Activated naive CD8-positive, alpha-beta T cell treated with anti-CD3 and anti-CD28 coated beads for 36 hours (primary cell): ENCODE results near the gene RALGAPB. TPM values are rescaled to one million over a fixed set of nuclear protein-coding genes. Genes with fewer than 3 reads are reported as not detected.
"Not testable (repeated sequence)": the region's sequence is repeated elsewhere in the genome, so short reads cannot be mapped to it uniquely, and the experiment has no call there.

Experiments
- DNase-seq: peaks from one replicate; pipeline ENCODE4 v3.0.0; 2021
- H3K27ac Mint-ChIP-seq: one replicate; pipeline ENCODE4 v1.8.0; 2022; ENCODE audit warnings: mild to moderate bottlenecking, moderate library complexity, mixed read lengths
- H3K27me3 Mint-ChIP-seq: one replicate; pipeline ENCODE4 v1.8.0; 2022; ENCODE audit warnings: mild to moderate bottlenecking, mixed read lengths
- H3K36me3 Mint-ChIP-seq: one replicate; pipeline ENCODE4 v1.8.0; 2021; ENCODE audit warnings: mild to moderate bottlenecking, mixed read lengths
- H3K4me1 Mint-ChIP-seq: one replicate; pipeline ENCODE4 v1.8.0; 2021; ENCODE audit warnings: mixed read lengths
- H3K4me3 Mint-ChIP-seq: one replicate; pipeline ENCODE4 v1.8.0; 2022; ENCODE audit warnings: mild to moderate bottlenecking, moderate library complexity, mixed read lengths
- H3K9me3 Mint-ChIP-seq: one replicate; pipeline ENCODE4 v1.8.0; 2022; ENCODE audit warnings: mixed read lengths
- total RNA-seq, 2 experiments: library from RNA; stranded (reverse); gene quantifications; one replicate each; pipeline ENCODE4 v1.2.3, GENCODE V29; 2021

The RALGAPB gene
- total RNA-seq, 2 experiments from 2014 or later = 25.1 to 25.6 TPM

DNA sequence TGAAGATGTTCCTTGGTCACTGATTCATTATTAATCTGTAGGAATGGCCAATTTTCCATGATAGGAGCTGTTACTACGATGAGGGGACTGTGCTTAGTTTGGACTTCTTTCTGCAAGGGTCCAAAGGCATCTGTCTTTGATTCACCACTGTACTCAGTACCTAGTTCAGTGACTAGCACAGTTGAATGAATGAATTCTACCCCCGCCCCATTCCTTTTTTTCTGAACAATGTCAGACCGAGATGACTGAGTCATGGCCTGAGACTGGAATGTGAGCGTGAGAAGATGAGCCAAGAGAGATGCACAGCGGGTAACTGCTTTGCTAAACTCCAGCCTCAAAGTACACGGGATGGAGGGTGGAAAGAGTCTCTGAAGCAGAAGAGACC, 37.1 kb upstream of the RALGAPB start:
- H3K27me3 Mint-ChIP-seq = peaks cover 11% of the 10 kb centered on the region
- peak overlapping the region; percentile 97 for H3K27ac Mint-ChIP-seq
- H3K4me3 Mint-ChIP-seq = peak overlapping the region; percentile 96
- H3K4me1 Mint-ChIP-seq = peaks cover 29% of the 10 kb centered on the region
- peaks cover 47% of the 10 kb centered on the region for H3K36me3 Mint-ChIP-seq
- H3K9me3 Mint-ChIP-seq = no peaks in the 10 kb centered on the region
- no peak for DNase-seq

- DNase-seq = no peak
- no peak overlapping the region for H3K27ac Mint-ChIP-seq
- H3K27me3 Mint-ChIP-seq = peaks cover 16% of the 10 kb centered on the region
- H3K36me3 Mint-ChIP-seq = peaks cover 24% of the 10 kb centered on the region
- peaks cover 10% of the 10 kb centered on the region for H3K4me1 Mint-ChIP-seq
- H3K4me3 Mint-ChIP-seq = no peak overlapping the region
- H3K9me3 Mint-ChIP-seq = no peaks in the 10 kb centered on the region
These were observed 34.8 kb upstream of the RALGAPB start for GRCh38 chr20:38437796-38438195.

DNA sequence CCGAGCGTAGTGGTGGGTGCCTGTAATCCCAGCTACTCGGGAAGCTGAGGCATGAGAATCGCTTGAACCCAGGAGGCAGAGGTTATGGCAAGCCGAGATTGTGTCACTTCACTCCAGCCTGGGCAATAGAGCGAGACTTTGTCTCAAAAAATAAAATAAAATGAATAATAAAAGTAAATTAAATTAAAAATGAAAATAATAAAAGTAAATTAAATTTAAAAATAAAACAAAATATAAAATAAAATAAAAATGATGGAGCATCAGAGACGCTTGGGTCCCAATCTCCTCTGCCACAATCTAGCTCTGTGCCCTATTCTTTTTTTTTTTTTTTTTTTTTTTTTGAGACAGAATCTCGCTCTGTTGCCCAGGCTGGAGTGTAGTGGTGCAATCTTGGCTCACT, 31.5 kb upstream of the RALGAPB start:
- H3K27ac Mint-ChIP-seq, H3K4me3 Mint-ChIP-seq, H3K4me1 Mint-ChIP-seq, H3K36me3 Mint-ChIP-seq, DNase-seq, H3K9me3 Mint-ChIP-seq: not testable (repeated sequence)
- peaks cover 16% of the 10 kb centered on the region for H3K27me3 Mint-ChIP-seq

DNA sequence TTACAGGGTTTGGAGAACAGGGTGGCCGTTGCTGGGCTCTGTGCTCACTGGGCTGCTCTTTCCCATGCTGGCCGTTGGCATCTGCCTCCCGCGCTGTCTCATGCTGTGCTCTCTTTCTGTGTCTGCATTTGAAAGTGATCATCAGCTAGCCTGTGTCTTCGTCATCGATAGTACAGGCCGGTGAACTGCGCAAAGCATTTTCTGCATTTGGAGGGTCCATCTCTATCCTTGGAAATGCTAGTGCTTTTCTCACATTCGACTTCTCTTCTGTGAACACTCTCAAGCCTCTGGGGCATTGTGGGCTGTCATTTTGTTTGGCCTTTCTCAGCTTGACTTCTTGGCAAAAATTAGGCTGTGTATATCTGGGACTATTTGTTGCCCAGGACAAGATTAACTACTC, 30.7 kb upstream of the RALGAPB start:
- no peak overlapping the region for H3K4me3 Mint-ChIP-seq
- H3K9me3 Mint-ChIP-seq = no peaks in the 10 kb centered on the region
- peaks cover 16% of the 10 kb centered on the region for H3K27me3 Mint-ChIP-seq
- no peak overlapping the region for H3K27ac Mint-ChIP-seq
- no peaks in the 10 kb centered on the region for H3K36me3 Mint-ChIP-seq
- no peak for DNase-seq
- peaks cover 6% of the 10 kb centered on the region for H3K4me1 Mint-ChIP-seq

DNA sequence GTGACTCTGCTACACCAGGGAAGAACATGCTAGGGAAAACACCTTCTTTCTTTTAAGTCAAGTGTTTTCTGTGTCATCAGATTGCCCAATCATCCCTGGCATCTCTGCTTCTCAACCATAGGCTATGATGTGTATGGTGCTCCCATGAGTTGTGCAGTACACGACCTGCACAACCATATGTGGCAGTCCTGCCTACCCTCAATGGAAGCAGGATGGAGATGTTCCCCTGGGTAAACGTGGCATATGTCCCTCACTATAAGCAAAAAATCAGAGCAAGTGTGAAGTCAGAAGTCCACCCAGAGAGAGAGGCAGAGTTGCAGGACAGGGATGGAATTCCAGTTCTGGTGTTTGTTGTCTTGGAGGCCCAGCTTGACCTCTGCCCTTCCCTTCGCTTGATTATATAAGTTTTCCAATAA, 27.3 kb upstream of the RALGAPB start:
- H3K4me3 Mint-ChIP-seq = no peak overlapping the region
- peak overlapping the region; percentile 75 for H3K27ac Mint-ChIP-seq
- no peaks in the 10 kb centered on the region for H3K9me3 Mint-ChIP-seq
- no peak for DNase-seq
- peaks cover 34% of the 10 kb centered on the region for H3K4me1 Mint-ChIP-seq
- peaks cover 22% of the 10 kb centered on the region for H3K36me3 Mint-ChIP-seq
- H3K27me3 Mint-ChIP-seq = peaks cover 6% of the 10 kb centered on the region

DNA sequence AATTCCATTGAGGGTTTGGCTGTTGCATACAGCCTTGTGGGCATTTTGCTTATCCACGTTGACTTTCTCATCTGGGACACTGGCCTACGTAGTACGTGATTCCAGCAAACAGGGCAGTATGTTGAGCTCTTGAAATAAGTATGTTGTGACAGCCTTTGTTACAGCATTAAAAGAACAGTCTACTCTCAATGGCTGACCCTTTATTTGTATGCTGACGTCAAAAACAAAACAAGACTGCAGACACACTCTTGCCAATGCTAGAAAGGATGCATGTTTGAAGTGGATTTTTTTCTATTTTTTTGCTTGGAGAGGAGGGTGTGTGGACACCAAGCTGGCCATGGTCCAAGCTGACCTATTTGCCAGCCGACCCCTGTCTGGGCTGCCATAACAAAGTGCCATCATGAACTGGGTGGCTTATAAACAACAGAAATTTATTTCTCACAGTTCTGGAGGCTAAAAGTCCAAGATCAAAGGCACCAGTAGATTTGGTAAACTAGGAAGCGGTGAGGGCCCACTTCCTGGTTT, 26.7 kb upstream of the RALGAPB start:
- H3K4me1 Mint-ChIP-seq = peaks cover 40% of the 10 kb centered on the region
- no peaks in the 10 kb centered on the region for H3K9me3 Mint-ChIP-seq

GRCh38 chr20:38446441-38447209, 26.0 kb upstream of the RALGAPB start:
- Mint-ChIP-seq H3K4me1 (peaks cover 40% of the 10 kb centered on the region), H3K4me3 (peak overlapping the region; percentile 83), H3K27ac (peak overlapping the region; percentile 85), H3K9me3 (no peaks in the 10 kb centered on the region), H3K36me3 (peaks cover 29% of the 10 kb centered on the region), H3K27me3 (peaks cover 4% of the 10 kb centered on the region)
- DNase-seq = peak; percentile 96

More for the DNA sequence above, 26.7 kb upstream of the RALGAPB start:
- Mint-ChIP-seq H3K36me3 (peaks cover 28% of the 10 kb centered on the region), H3K4me3 (peak overlapping the region; percentile 83), H3K27ac (peak overlapping the region; percentile 85), H3K27me3 (peaks cover 6% of the 10 kb centered on the region)
- no peak for DNase-seq

GRCh38 chr20:38447251-38447661, 25.4 kb upstream of the RALGAPB start:
- DNase-seq = no peak
- Mint-ChIP-seq H3K4me3 (peak overlapping the region; percentile 83), H3K27me3 (no peaks in the 10 kb centered on the region), H3K27ac (peak overlapping the region; percentile 85), H3K4me1 (peaks cover 40% of the 10 kb centered on the region), H3K36me3 (peaks cover 29% of the 10 kb centered on the region), H3K9me3 (no peaks in the 10 kb centered on the region)

DNA sequence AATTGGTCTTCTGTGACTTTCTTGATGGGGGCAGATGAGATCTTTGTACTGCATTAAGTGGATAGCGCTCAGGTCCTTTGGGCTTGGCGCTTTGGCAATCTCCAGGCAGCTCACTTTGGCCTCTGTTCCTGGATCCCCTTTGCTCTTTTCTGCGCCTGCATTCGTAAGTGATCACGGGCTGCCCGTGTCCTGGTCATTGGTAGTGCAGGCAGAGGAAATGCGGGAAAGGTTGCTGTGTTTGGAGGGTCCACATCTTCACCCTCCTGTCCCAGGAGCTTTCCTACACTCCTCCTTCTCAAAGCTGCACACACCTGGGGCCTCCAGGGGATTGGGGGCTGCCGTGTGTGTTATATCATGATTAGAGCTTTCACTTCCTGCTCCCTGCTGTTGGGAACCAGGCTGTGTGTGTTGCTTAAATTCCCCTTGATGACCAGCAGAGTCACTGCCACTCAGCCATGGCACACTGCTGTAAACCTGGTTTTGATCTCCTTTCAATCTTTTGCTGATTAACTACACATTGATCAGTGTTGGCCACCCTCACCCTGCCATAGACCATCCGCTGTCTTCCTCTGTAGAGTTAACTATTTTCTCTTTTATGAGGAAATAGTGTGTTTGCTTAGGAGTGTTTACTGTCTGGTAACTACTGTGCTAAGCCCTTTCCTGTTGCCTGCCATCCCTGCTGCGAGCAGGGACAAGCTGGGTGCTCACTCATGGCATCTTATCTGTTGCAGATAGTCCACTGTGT, 24.5 kb upstream of the RALGAPB start:
- Mint-ChIP-seq H3K4me3 (peak overlapping the region; percentile 83), H3K9me3 (no peaks in the 10 kb centered on the region), H3K27me3 (no peaks in the 10 kb centered on the region), H3K4me1 (peaks cover 40% of the 10 kb centered on the region), H3K27ac (peak overlapping the region; percentile 85), H3K36me3 (peaks cover 31% of the 10 kb centered on the region)
- DNase-seq = no peak

- Mint-ChIP-seq H3K27ac (no peak overlapping the region), H3K27me3 (no peaks in the 10 kb centered on the region), H3K4me3 (no peak overlapping the region)
These were observed 23.6 kb upstream of the RALGAPB start for GRCh38 chr20:38449046-38449445.

GRCh38 chr20:38450412-38450975, 22.1 kb upstream of the RALGAPB start:
- peak overlapping the region; percentile 50 for H3K27ac Mint-ChIP-seq
- DNase-seq = peak; percentile 24
- no peaks in the 10 kb centered on the region for H3K9me3 Mint-ChIP-seq
- peaks cover 31% of the 10 kb centered on the region for H3K36me3 Mint-ChIP-seq
- H3K4me3 Mint-ChIP-seq = no peak overlapping the region
- H3K27me3 Mint-ChIP-seq = no peaks in the 10 kb centered on the region
- H3K4me1 Mint-ChIP-seq = peaks cover 42% of the 10 kb centered on the region

More at GRCh38 chr20:38449046-38449445, 23.6 kb upstream of the RALGAPB start:
- no peak for DNase-seq
- H3K36me3 Mint-ChIP-seq = peaks cover 31% of the 10 kb centered on the region
- H3K4me1 Mint-ChIP-seq = peaks cover 42% of the 10 kb centered on the region
- no peaks in the 10 kb centered on the region for H3K9me3 Mint-ChIP-seq

- Mint-ChIP-seq H3K27me3 (no peaks in the 10 kb centered on the region), H3K27ac (no peak overlapping the region)
These were observed 19.6 kb upstream of the RALGAPB start for GRCh38 chr20:38452880-38453624.

DNA sequence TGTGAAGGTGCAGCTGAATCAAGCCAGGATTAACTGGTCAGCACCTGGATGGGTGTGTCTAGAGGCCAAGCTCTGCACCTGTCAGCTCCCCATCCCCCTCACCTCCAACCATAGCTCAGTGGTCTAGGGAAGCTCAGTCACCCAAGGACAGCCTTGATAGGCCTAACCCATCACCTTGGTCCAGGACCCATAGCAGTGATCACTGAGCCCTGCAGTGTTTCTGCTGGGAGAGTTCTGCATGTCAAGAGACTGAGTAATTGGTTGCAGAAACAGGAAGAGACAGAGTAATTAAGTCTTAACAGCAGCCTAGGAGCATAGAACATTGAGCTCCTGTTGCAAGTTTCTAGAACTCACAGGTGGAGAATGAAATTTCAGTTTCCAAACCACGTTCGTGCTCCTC, 18.7 kb upstream of the RALGAPB start:
- peaks cover 25% of the 10 kb centered on the region for H3K4me1 Mint-ChIP-seq
- no peaks in the 10 kb centered on the region for H3K9me3 Mint-ChIP-seq
- no peak for DNase-seq
- H3K27ac Mint-ChIP-seq = no peak overlapping the region
- no peak overlapping the region for H3K4me3 Mint-ChIP-seq
- no peaks in the 10 kb centered on the region for H3K27me3 Mint-ChIP-seq
- H3K36me3 Mint-ChIP-seq = peaks cover 22% of the 10 kb centered on the region

More at GRCh38 chr20:38452880-38453624, 19.6 kb upstream of the RALGAPB start:
- H3K9me3 Mint-ChIP-seq = no peaks in the 10 kb centered on the region
- DNase-seq = no peak
- H3K36me3 Mint-ChIP-seq = peaks cover 26% of the 10 kb centered on the region
- H3K4me1 Mint-ChIP-seq = peaks cover 31% of the 10 kb centered on the region
- no peak overlapping the region for H3K4me3 Mint-ChIP-seq

GRCh38 chr20:38454556-38455473, 17.8 kb upstream of the RALGAPB start:
- Mint-ChIP-seq H3K27ac (no peak overlapping the region), H3K4me1 (peaks cover 18% of the 10 kb centered on the region), H3K4me3 (no peak overlapping the region), H3K9me3 (no peaks in the 10 kb centered on the region), H3K27me3 (no peaks in the 10 kb centered on the region), H3K36me3 (peaks cover 14% of the 10 kb centered on the region)
- DNase-seq = no peak
